Effector memory CD8-positive, alpha-beta T cell (primary cell): ENCODE measurements around the gene CYP4F22.
"Not testable (repeated sequence)": the region's sequence is repeated elsewhere in the genome, so short reads cannot be mapped to it uniquely, and the experiment has no call there.

ENCODE experiments used
- ATAC-seq: fragments of 150-1000 bp; cut with Tn5 transposase; replicated peaks from 2 replicates; pipeline ENCODE4 v1.10.0; 2021; ENCODE audit warnings: mild to moderate bottlenecking, moderate library complexity
- DNase-seq, 3 experiments: peaks; one replicate each; pipeline ENCODE4 v3.0.0; 2021
- H3K27ac Mint-ChIP-seq, 2 donors: one replicate each; pipeline ENCODE4 v1.8.0; 2022; ENCODE audit warnings: mild to moderate bottlenecking in 2 of 2, mixed read lengths in 2 of 2, moderate library complexity in 2 of 2
- H3K27me3 Mint-ChIP-seq, 2 donors: one replicate each; pipeline ENCODE4 v1.8.0; 2022; ENCODE audit warnings: mixed read lengths in 2 of 2
- H3K36me3 Mint-ChIP-seq: one replicate; pipeline ENCODE4 v1.8.0; 2022; ENCODE audit warnings: mild to moderate bottlenecking, moderate library complexity, mixed read lengths; ENCODE audit not compliant: insufficient read depth
- H3K4me1 Mint-ChIP-seq, 2 donors: one replicate each; pipeline ENCODE4 v1.8.0; 2022; ENCODE audit warnings: low read depth in 2 of 2, mixed read lengths in 2 of 2
- H3K4me3 Mint-ChIP-seq, 2 donors: one replicate each; pipeline ENCODE4 v1.8.0; 2022; ENCODE audit warnings: mild to moderate bottlenecking in 2 of 2, mixed read lengths in 2 of 2, moderate library complexity in 2 of 2
- H3K9me3 Mint-ChIP-seq, 2 donors: one replicate each; pipeline ENCODE4 v1.8.0; 2022; ENCODE audit warnings: mixed read lengths in 2 of 2

The CYP4F22 gene

DNA sequence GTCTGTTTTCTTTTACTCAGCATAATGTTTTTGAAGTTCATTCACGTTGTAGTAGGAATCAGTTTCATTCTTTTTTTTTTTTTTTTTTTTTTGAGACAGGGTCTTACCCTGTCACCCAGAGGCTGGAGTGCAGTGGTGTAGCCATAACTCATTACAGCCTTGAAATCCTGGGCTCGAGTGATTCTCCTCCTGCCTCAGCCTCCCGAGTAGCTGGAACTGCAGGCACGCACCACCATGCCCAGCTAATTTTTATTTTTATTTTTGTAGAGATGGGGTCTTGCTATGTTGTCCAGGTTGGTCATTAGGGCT lies 25.2 kb downstream of the CYP4F22 start:
- H3K4me3 Mint-ChIP-seq, H3K27ac Mint-ChIP-seq, ATAC-seq: not testable (repeated sequence)

GRCh38 chr19:15534957-15535864 lies 26.9 kb downstream of the CYP4F22 start:
- ATAC-seq (no peak), DNase-seq (no peak)
- H3K36me3 Mint-ChIP-seq = peaks cover 11% of the 10 kb centered on the region
- H3K27me3 Mint-ChIP-seq = no peaks in the 10 kb centered on the region
- H3K4me3 Mint-ChIP-seq = no peak overlapping the region
- H3K27ac Mint-ChIP-seq = no peak overlapping the region
- H3K9me3 Mint-ChIP-seq = no peaks in the 10 kb centered on the region
- H3K4me1 Mint-ChIP-seq = peaks cover 0 to 2% of the 10 kb centered on the region in 2 donors

More for the DNA sequence above, 25.2 kb downstream of the CYP4F22 start:
- H3K27me3 Mint-ChIP-seq, H3K4me1 Mint-ChIP-seq, H3K9me3 Mint-ChIP-seq, DNase-seq: not testable (repeated sequence)
- H3K36me3 Mint-ChIP-seq = peaks cover 21% of the 10 kb centered on the region

GRCh38 chr19:15536350-15536749 lies 28.0 kb downstream of the CYP4F22 start:
- peak overlapping the region in 1 of 2 donors; percentile 6 for H3K27ac Mint-ChIP-seq
- DNase-seq (no peak), ATAC-seq (no peak)
- peaks cover 11% of the 10 kb centered on the region for H3K36me3 Mint-ChIP-seq
- peaks cover 0 to 2% of the 10 kb centered on the region in 2 donors for H3K4me1 Mint-ChIP-seq
- H3K4me3 Mint-ChIP-seq = no peak overlapping the region
- no peaks in the 10 kb centered on the region for H3K9me3 Mint-ChIP-seq
- H3K27me3 Mint-ChIP-seq = no peaks in the 10 kb centered on the region

GRCh38 chr19:15538774-15539173 lies 30.4 kb downstream of the CYP4F22 start:
- DNase-seq = no peak
- no peaks in the 10 kb centered on the region for H3K9me3 Mint-ChIP-seq
- no peak overlapping the region for H3K27ac Mint-ChIP-seq
- no peaks in the 10 kb centered on the region for H3K27me3 Mint-ChIP-seq
- peaks cover 7% of the 10 kb centered on the region for H3K36me3 Mint-ChIP-seq
- H3K4me1 Mint-ChIP-seq = no peaks in the 10 kb centered on the region
- ATAC-seq = no peak
- no peak overlapping the region for H3K4me3 Mint-ChIP-seq

GRCh38 chr19:15539638-15540037 lies 31.3 kb downstream of the CYP4F22 start:
- Mint-ChIP-seq H3K4me1 (no peaks in the 10 kb centered on the region), H3K36me3 (peaks cover 7% of the 10 kb centered on the region), H3K9me3 (no peaks in the 10 kb centered on the region), H3K4me3 (no peak overlapping the region), H3K27ac (no peak overlapping the region), H3K27me3 (no peaks in the 10 kb centered on the region)
- no peak for DNase-seq
- ATAC-seq = no peak

GRCh38 chr19:15540435-15540834 lies 32.1 kb downstream of the CYP4F22 start:
- no peak overlapping the region for H3K27ac Mint-ChIP-seq
- H3K4me3 Mint-ChIP-seq = no peak overlapping the region
- no peaks in the 10 kb centered on the region for H3K9me3 Mint-ChIP-seq
- H3K4me1 Mint-ChIP-seq = no peaks in the 10 kb centered on the region
- no peaks in the 10 kb centered on the region for H3K27me3 Mint-ChIP-seq
- peaks cover 3% of the 10 kb centered on the region for H3K36me3 Mint-ChIP-seq
- ATAC-seq (no peak), DNase-seq (no peak)

- Mint-ChIP-seq H3K9me3 (no peaks in the 10 kb centered on the region), H3K27me3 (no peaks in the 10 kb centered on the region), H3K27ac (no peak overlapping the region), H3K4me1 (no peaks in the 10 kb centered on the region), H3K4me3 (no peak overlapping the region), H3K36me3 (peaks cover 5% of the 10 kb centered on the region)
- no peak for ATAC-seq
- DNase-seq = no peak
Measured at GRCh38 chr19:15544283-15544682, 36.0 kb downstream of the CYP4F22 start.

GRCh38 chr19:15544970-15545369 lies 36.6 kb downstream of the CYP4F22 start:
- DNase-seq (no peak), ATAC-seq (no peak)
- Mint-ChIP-seq H3K4me3 (no peak overlapping the region), H3K4me1 (peaks cover 0 to under 1% of the 10 kb centered on the region in 2 donors), H3K27ac (no peak overlapping the region), H3K9me3 (no peaks in the 10 kb centered on the region), H3K27me3 (no peaks in the 10 kb centered on the region), H3K36me3 (peaks cover 5% of the 10 kb centered on the region)

DNA sequence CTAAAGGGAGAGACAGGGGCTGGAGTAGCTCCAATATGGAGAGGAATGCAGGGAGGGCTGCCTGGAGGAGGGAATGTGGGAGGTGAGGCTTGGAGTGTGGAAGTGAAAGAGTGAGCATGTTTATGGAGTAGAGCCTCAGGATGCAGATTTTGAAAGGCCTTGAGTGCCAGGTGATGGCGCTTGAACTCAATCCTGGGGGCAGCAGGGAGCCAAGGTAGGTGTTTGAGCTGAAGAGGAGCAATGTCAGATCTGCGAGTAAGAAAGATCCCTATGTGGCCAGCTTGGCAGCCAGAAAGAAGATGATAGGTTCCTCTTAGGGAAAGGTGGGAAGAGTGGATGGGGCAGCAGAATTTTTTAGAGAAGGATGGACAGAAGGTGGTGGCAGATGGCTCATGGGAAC lies 40.3 kb downstream of the CYP4F22 start:
- ATAC-seq (no peak), DNase-seq (no peak)
- H3K27me3 Mint-ChIP-seq = no peaks in the 10 kb centered on the region
- H3K4me1 Mint-ChIP-seq = peaks cover 12% of the 10 kb centered on the region in 2 donors
- peaks cover 5% of the 10 kb centered on the region for H3K36me3 Mint-ChIP-seq
- H3K4me3 Mint-ChIP-seq = no peak overlapping the region
- H3K27ac Mint-ChIP-seq = peak overlapping the region; percentile 10 to 65
- no peaks in the 10 kb centered on the region for H3K9me3 Mint-ChIP-seq

DNA sequence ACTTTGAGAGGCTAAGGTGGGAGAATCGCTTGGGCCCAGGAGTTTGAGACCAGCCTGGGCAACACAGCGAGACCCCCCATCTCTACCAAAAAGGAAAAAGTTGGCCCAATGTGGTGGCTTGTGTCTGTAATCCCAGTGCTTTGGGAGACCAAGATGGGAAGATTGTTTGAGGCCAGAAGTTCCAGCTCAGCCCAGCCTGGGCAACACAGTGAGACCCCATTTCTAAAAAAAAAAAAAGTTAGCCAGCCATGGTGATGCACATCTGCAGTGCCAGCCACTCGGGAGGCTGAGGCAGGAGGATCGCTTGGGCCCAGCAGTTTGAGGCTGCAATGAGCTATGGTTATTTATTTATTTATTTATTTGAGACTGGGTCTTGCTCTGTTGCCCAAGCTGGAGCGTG lies 41.3 kb downstream of the CYP4F22 start:
- Mint-ChIP-seq H3K4me1 (peaks cover 12 to 15% of the 10 kb centered on the region in 2 donors), H3K4me3 (peak overlapping the region in 1 of 2 donors; percentile 85), H3K9me3 (no peaks in the 10 kb centered on the region), H3K36me3 (peaks cover 5% of the 10 kb centered on the region), H3K27me3 (no peaks in the 10 kb centered on the region), H3K27ac (peak overlapping the region in 1 of 2 donors; percentile 65)
- no peak for DNase-seq
- ATAC-seq = no peak

- H3K27me3 Mint-ChIP-seq = no peaks in the 10 kb centered on the region
- H3K4me3 Mint-ChIP-seq = peak overlapping the region; percentile 85 to 86
- H3K27ac Mint-ChIP-seq = peak overlapping the region; percentile 71 to 72
- no peak for DNase-seq
- H3K4me1 Mint-ChIP-seq = peaks cover 12 to 15% of the 10 kb centered on the region in 2 donors
- ATAC-seq = no peak
- H3K9me3 Mint-ChIP-seq = no peaks in the 10 kb centered on the region
- H3K36me3 Mint-ChIP-seq = peaks cover 8% of the 10 kb centered on the region
Measured at GRCh38 chr19:15550273-15550672, 41.9 kb downstream of the CYP4F22 start.

- Mint-ChIP-seq H3K27me3 (no peaks in the 10 kb centered on the region), H3K4me1 (peaks cover 17 to 20% of the 10 kb centered on the region in 2 donors), H3K36me3 (peaks cover 12% of the 10 kb centered on the region), H3K4me3 (peak overlapping the region; percentile 85 to 86), H3K9me3 (no peaks in the 10 kb centered on the region), H3K27ac (peak overlapping the region; percentile 71 to 72)
- ATAC-seq = peak; percentile 1
- peak in 1 of 3 experiments; percentile 5 for DNase-seq
Measured at GRCh38 chr19:15550929-15551292, 42.6 kb downstream of the CYP4F22 start.

DNA sequence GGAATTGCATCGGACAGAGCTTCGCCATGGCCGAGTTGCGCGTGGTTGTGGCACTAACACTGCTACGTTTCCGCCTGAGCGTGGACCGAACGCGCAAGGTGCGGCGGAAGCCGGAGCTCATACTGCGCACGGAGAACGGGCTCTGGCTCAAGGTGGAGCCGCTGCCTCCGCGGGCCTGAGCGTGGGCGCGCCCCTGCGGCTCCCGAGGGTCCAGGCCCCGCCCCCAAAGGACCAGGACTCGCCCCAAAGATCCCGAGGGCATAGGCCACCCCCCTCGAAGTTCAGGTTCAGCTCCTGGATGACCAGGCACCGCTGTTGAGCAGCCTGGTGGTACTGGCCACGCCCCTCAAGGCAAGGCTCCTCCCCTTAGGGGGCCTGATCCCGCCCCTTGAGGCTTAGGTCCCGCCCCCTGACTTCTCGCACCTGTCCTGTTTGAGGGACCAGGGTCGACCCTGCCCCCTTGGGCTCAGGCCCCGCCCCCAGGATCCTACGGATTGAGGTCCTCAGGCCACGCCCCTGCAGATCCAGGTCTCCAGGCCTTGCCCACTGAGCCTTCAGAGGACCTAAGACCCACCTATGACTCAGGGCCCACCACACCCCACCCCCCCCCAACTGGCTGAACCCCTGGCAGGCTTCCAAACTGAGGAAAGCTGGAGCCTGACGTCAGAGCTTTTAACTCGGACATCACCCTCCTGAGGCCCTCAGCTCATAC lies 43.1 kb downstream of the CYP4F22 start:
- Mint-ChIP-seq H3K4me1 (peaks cover 21 to 25% of the 10 kb centered on the region in 2 donors), H3K27me3 (no peaks in the 10 kb centered on the region), H3K27ac (peak overlapping the region; percentile 71 to 72)

DNA sequence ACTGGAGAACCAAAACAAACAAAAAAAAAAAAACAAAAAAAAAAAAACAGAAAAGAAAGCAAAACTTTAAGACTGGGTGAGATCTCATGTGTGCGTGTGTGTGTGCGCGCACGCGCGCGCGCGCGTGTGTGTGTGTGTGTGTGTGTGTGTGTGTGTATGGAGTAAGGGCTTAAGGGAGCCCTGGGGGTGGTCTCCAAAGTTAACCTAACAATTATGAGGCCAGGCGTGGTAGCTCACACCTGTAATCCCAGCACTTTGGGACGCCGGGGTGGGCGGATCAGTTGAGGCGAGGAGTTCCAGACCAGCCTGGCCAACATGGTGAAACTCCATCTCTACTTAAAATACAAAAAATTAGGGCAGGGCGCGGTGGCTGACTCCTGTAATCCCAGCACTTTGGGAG lies 46.7 kb downstream of the CYP4F22 start:
- ATAC-seq (no peak), DNase-seq (no peak)
- Mint-ChIP-seq H3K4me3 (peak overlapping the region; percentile 85 to 86), H3K36me3 (peaks cover 9% of the 10 kb centered on the region), H3K9me3 (no peaks in the 10 kb centered on the region), H3K27me3 (no peaks in the 10 kb centered on the region), H3K27ac (peak overlapping the region; percentile 82 to 89), H3K4me1 (peaks cover 24 to 27% of the 10 kb centered on the region in 2 donors)

More for the DNA sequence above, 43.1 kb downstream of the CYP4F22 start:
- peak overlapping the region; percentile 85 to 86 for H3K4me3 Mint-ChIP-seq
- H3K9me3 Mint-ChIP-seq = no peaks in the 10 kb centered on the region
- H3K36me3 Mint-ChIP-seq = peaks cover 13% of the 10 kb centered on the region
- DNase-seq = peak; percentile 63 to 79 (median 72)
- ATAC-seq = peak; percentile 51
